ENCODE measurements around the gene PYGO1. TPM values are rescaled to one million over a fixed set of nuclear protein-coding genes. Genes with fewer than 3 reads are reported as not detected.
A peak's percentile ranks its signal among the peaks of the same experiment; 100 is the strongest.

Gene PYGO1
- total RNA-seq = 7.3 and 10.7 TPM in 2 replicates
- 5.4 and 7.2 TPM in 2 replicates for polyA plus RNA-seq

GRCh38 chr15:55588070-55588814 lies at the start of gene PYGO1:
Gene PYGO1 (minus strand): TSS chr15:55588345. CDS start chr15:55587883, 462 bp downstream.
- no peaks in the 10 kb centered on the region for H3K27me3 ChIP-seq
- peak within 1 kb of the TSS; percentile 89 for H3K27ac ChIP-seq
- no peak for TF ChIP-seq CTCF (IDR thresholded peaks at IDR 0.05; ENCODE audit: low read depth, low read length)
- H3K4me1 ChIP-seq (ENCODE audit: low read depth) = peaks cover 9% of the 10 kb centered on the region
- H3K4me3 ChIP-seq = peak within 1 kb of the TSS; percentile 59
- no peaks in the 10 kb centered on the region for H3K36me3 ChIP-seq
- DNase-seq (ENCODE audit: low read depth in 1 of 2, low spot score in 1 of 2) = peak; percentile 79 to 83
- H3K9me3 ChIP-seq (ENCODE audit: low read depth) = no peaks in the 10 kb centered on the region

- Histone ChIP-seq H3K4me3 (no peak overlapping the region), H3K27ac (no peak overlapping the region), H3K9me3 (ENCODE audit: low read depth) (no peaks in the 10 kb centered on the region), H3K4me1 (ENCODE audit: low read depth) (no peaks in the 10 kb centered on the region), H3K36me3 (peaks cover 76% of the 10 kb centered on the region), H3K27me3 (no peaks in the 10 kb centered on the region)
- no peak for DNase-seq (ENCODE audit: low read depth in 1 of 2, low spot score in 1 of 2)
- no peak for TF ChIP-seq CTCF (IDR thresholded peaks at IDR 0.05; ENCODE audit: low read depth, low read length)
These were observed 48.9 kb upstream of the PYGO1 start for GRCh38 chr15:55637086-55637485.

GRCh38 chr15:55633731-55634130 lies 45.6 kb upstream of the PYGO1 start:
- no peak for DNase-seq (ENCODE audit: low read depth in 1 of 2, low spot score in 1 of 2)
- H3K36me3 ChIP-seq = peaks cover 70% of the 10 kb centered on the region
- no peak overlapping the region for H3K4me3 ChIP-seq
- H3K9me3 ChIP-seq (ENCODE audit: low read depth) = no peaks in the 10 kb centered on the region
- no peaks in the 10 kb centered on the region for H3K27me3 ChIP-seq
- TF ChIP-seq CTCF (IDR thresholded peaks at IDR 0.05; ENCODE audit: low read depth, low read length) = no peak
- no peak overlapping the region for H3K27ac ChIP-seq
- H3K4me1 ChIP-seq (ENCODE audit: low read depth) = no peaks in the 10 kb centered on the region

- no peak for DNase-seq (ENCODE audit: low read depth in 1 of 2, low spot score in 1 of 2)
- H3K4me3 ChIP-seq = no peak overlapping the region
- no peaks in the 10 kb centered on the region for H3K4me1 ChIP-seq (ENCODE audit: low read depth)
- no peaks in the 10 kb centered on the region for H3K27me3 ChIP-seq
- H3K36me3 ChIP-seq = peaks cover 64% of the 10 kb centered on the region
- no peak for TF ChIP-seq CTCF (IDR thresholded peaks at IDR 0.05; ENCODE audit: low read depth, low read length)
- H3K27ac ChIP-seq = peak overlapping the region; percentile 50
- H3K9me3 ChIP-seq (ENCODE audit: low read depth) = no peaks in the 10 kb centered on the region
These were observed 44.3 kb upstream of the PYGO1 start for GRCh38 chr15:55632434-55632833.

- peak overlapping the region; percentile 50 for H3K27ac ChIP-seq
- peaks cover 60% of the 10 kb centered on the region for H3K36me3 ChIP-seq
- H3K4me3 ChIP-seq = no peak overlapping the region
- H3K9me3 ChIP-seq (ENCODE audit: low read depth) = no peaks in the 10 kb centered on the region
- H3K4me1 ChIP-seq (ENCODE audit: low read depth) = no peaks in the 10 kb centered on the region
- DNase-seq (ENCODE audit: low read depth in 1 of 2, low spot score in 1 of 2) = no peak
- no peak for TF ChIP-seq CTCF (IDR thresholded peaks at IDR 0.05; ENCODE audit: low read depth, low read length)
- H3K27me3 ChIP-seq = no peaks in the 10 kb centered on the region
These were observed 42.7 kb upstream of the PYGO1 start for GRCh38 chr15:55630858-55631257.

Data from cardiac muscle cell (in vitro differentiated cells and primary cell).